Thoracic aorta (tissue), 2 donors: ENCODE measurements around the gene VSIG8. TPM values are rescaled to one million over a fixed set of nuclear protein-coding genes. Genes with fewer than 3 reads are reported as not detected.
A peak's percentile ranks its signal among the peaks of the same experiment; 100 is the strongest.

Experiments used
- ATAC-seq: fragments of 150-250 bp; one replicate; pipeline ENCODE4 v1.8.0; 2017; ENCODE audit warnings: low read depth; ENCODE audit not compliant: insufficient number of reproducible peaks, low FRiP score
- DNase-seq: peaks from one replicate; pipeline ENCODE4 v3.0.0-alpha.2; 2020; ENCODE audit warnings: low spot score
- H3K27ac ChIP-seq, 2 donors: fragments of 200-600 bp; sonication (generic); 1 replicate in 1 of 2; 2 replicates in 1 of 2; pipeline ENCODE4 v1.5.1; 2016; ENCODE audit warnings: mild to moderate bottlenecking in 2 of 2, moderate library complexity in 2 of 2
- H3K27me3 ChIP-seq: fragments of 200-600 bp; sonication (generic); replicated peaks from 2 replicates; pipeline ENCODE4 v1.6.0; 2016; ENCODE audit warnings: mild to moderate bottlenecking; ENCODE audit not compliant: insufficient read depth
- H3K36me3 ChIP-seq: fragments of 200-600 bp; sonication (generic); one replicate; pipeline ENCODE4 v1.5.1; 2016
- H3K4me1 ChIP-seq, 2 donors: fragments of 200-600 bp; sonication (generic); 1 replicate in 1 of 2; 2 replicates in 1 of 2; pipeline versions ENCODE4 v1.5.1 to v1.6.0; 2016; ENCODE audit warnings: low read depth in 2 of 2, mild to moderate bottlenecking in 1 of 2; ENCODE audit not compliant: control insufficient read depth in 1 of 2
- H3K4me3 ChIP-seq: fragments of 200-600 bp; sonication (generic); 2 replicates; pipeline ENCODE4 v1.5.1; 2016; ENCODE audit warnings: mild to moderate bottlenecking
- H3K9me3 ChIP-seq: fragments of 200-600 bp; sonication (generic); 2 replicates; pipeline ENCODE4 v1.5.1; 2016
- CTCF ChIP-seq: fragments of 200-600 bp; sonication (generic); IDR thresholded peaks from one replicate; pipeline ENCODE4 v1.5.1; 2019; ENCODE audit warnings: antibody characterized with exemption
- total RNA-seq, 2 donors: library from RNA; depleted of rRNA; stranded (reverse); fragments of >200 nt; gene quantifications; one replicate each; pipeline versions ENCODE4 v1.1.0 to v1.2.3, GENCODE V29; 2016

Gene VSIG8
- total RNA-seq, 2 donors from 2014 or later, result not detected

GRCh38 chr1:159827549-159827948, 34.9 kb downstream of the VSIG8 start:
- Histone ChIP-seq H3K27ac (no peak overlapping the region), H3K9me3 (no peaks in the 10 kb centered on the region), H3K27me3 (no peaks in the 10 kb centered on the region), H3K4me1 (peaks cover 3 to 10% of the 10 kb centered on the region in 2 donors), H3K4me3 (peak overlapping the region; percentile 51), H3K36me3 (no peaks in the 10 kb centered on the region)
- no peak for ATAC-seq
- no peak for DNase-seq
- no peak for TF ChIP-seq CTCF

DNA sequence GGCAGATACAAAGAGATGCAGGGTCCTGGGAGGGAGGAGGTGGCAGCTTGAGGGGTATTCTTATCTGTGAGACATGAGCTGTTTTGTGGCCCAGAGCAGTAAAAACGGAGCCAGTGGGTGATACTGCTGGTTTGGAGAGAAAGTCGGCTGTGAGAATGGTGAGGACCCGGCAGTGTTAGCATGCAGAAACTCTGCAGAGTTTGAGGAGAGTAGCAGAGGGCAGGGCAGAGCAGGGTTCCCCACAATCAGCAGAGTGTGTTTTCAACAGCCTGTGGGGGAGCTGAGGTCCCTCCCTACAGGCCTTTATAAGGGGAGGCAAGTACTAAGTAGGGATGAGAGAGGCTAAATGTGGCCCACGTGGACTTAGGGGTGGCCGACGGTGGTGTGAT, 35.4 kb downstream of the VSIG8 start:
- ATAC-seq, result no peak
- no peaks in the 10 kb centered on the region for H3K27me3 ChIP-seq
- no peak for TF ChIP-seq CTCF
- H3K4me3 ChIP-seq, result peak overlapping the region; percentile 51
- no peaks in the 10 kb centered on the region for H3K36me3 ChIP-seq
- H3K27ac ChIP-seq, result no peak overlapping the region
- peaks cover 3 to 10% of the 10 kb centered on the region in 2 donors for H3K4me1 ChIP-seq
- H3K9me3 ChIP-seq, result no peaks in the 10 kb centered on the region
- DNase-seq, result no peak

DNA sequence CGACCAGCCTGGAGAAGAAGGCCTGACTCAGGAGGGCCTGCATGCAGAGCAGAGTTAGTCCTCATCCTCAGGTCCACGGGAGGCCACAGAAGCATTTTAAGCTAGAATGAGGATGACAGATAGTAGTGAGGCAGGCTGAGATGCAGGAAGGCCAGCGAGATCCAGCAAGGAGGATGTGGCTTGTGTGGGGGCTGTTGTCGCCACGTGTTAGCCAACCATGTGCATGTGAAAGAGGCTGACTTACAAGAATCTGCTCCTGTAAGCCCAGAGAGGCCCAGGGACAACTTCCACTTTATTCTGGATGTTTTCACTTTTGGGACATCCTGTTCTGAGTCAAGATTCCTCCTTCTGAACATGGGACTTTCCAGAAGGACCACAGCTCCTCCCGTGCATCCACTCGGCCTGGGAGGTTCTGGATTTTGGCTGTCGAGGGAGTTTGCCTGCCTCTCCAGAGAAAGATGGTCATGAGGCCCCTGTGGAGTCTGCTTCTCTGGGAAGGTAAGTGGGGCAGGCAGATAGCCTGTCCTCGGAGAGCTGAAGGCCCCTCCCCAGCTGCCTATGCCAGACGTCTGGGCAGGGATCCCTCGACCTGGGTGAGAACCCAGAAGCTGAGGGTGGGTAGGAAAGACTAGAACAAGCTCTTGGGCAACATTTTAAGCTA, 35.9 kb downstream of the VSIG8 start, which contains the start of gene SLAMF8:
Gene SLAMF8, plus strand, starts transcription at position 433 of the 661 bp plus-strand sequence. Its CDS starts 26 bp downstream, at position 459.
- no peak for ATAC-seq
- Histone ChIP-seq H3K4me3 (peak within 1 kb of the TSS; percentile 51), H3K4me1 (peaks cover 3 to 10% of the 10 kb centered on the region in 2 donors), H3K9me3 (no peaks in the 10 kb centered on the region), H3K27ac (no peak within 1 kb of the TSS), H3K27me3 (no peaks in the 10 kb centered on the region), H3K36me3 (no peaks in the 10 kb centered on the region)
- DNase-seq, result no peak
- no peak for TF ChIP-seq CTCF

DNA sequence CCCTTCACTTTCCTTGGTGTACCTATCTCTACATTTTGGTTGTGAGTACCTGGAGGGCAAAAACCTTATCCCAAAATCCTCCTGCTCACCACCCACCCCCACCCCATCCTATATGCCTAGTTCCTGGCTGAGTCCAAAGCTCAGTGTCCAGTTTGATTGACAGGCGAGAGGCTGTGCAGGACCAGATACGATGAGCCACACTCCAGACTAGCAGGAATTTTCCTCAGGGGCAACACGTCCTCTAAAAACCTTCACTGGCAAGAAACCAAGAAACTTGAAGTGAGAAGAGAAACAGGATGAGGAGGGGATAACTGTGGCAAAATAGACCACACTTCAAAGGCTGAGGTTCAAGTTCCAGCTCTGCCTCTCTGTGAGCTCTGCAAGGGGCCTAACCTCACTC, 36.9 kb downstream of the VSIG8 start:
- ATAC-seq (no peak), DNase-seq (no peak)
- H3K9me3 ChIP-seq, result no peaks in the 10 kb centered on the region
- H3K4me1 ChIP-seq, result peaks cover 3 to 10% of the 10 kb centered on the region in 2 donors
- no peak for TF ChIP-seq CTCF
- H3K36me3 ChIP-seq, result no peaks in the 10 kb centered on the region
- no peak overlapping the region for H3K4me3 ChIP-seq
- no peak overlapping the region for H3K27ac ChIP-seq
- H3K27me3 ChIP-seq, result no peaks in the 10 kb centered on the region

DNA sequence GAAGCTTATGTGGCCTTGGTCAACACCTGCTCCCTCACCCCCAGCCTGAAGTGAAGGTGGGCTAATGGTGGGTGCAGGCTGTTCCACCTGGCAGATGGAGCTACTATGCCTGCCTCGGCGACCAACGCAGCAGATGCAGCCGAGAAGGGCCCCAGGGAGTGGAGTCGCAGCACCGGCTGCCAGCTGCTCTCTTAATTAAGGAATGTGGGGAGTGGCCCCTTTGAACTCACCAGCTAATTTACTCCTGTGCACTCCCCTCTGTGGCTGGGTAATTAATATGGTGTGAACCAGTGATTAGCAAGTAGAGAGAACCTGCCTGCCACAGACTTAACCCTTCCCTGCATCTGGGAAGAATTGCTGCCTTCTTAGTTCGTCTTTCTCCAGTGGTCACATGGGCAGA, 39.1 kb downstream of the VSIG8 start:
- H3K9me3 ChIP-seq, result no peaks in the 10 kb centered on the region
- no peaks in the 10 kb centered on the region for H3K27me3 ChIP-seq
- no peak for DNase-seq
- no peaks in the 10 kb centered on the region for H3K36me3 ChIP-seq
- ATAC-seq, result no peak
- no peaks in the 10 kb centered on the region for H3K4me1 ChIP-seq
- H3K4me3 ChIP-seq, result no peak overlapping the region
- H3K27ac ChIP-seq, result no peak overlapping the region
- TF ChIP-seq CTCF, result no peak
